Astrocyte (in vitro differentiated cells and primary cell): ENCODE data around the gene CENPF. TPM values are rescaled to one million over a fixed set of nuclear protein-coding genes. Genes with fewer than 3 reads are reported as not detected.

Source experiments
- DNase-seq: peaks from one replicate; pipeline ENCODE4 v3.0.0-alpha.2; 2010; ENCODE audit warnings: low read depth
- FAIRE-seq: peaks from 2 replicates; lab custom pipeline; 2011; peaks lifted over from hg19 to GRCh38; lab: Jason Lieb, UNC
- H2AFZ ChIP-seq: 2 replicates; pipeline ENCODE4 v1.6.0; 2012; ENCODE audit warnings: low read depth, low read length, inconsistent platforms
- H3K27ac ChIP-seq: 2 replicates; pipeline ENCODE4 v1.5.1; 2011; ENCODE audit warnings: low read depth, low read length, inconsistent platforms
- H3K27me3 ChIP-seq: 2 replicates; pipeline ENCODE4 v1.6.0; 2011; ENCODE audit warnings: low read length, inconsistent platforms; ENCODE audit not compliant: insufficient read depth
- H3K36me3 ChIP-seq: 2 replicates; pipeline ENCODE4 v1.5.1; 2011; ENCODE audit warnings: low read length, inconsistent platforms; ENCODE audit not compliant: insufficient read depth
- H3K4me1 ChIP-seq: 2 replicates; pipeline ENCODE4 v1.5.1; 2011; ENCODE audit warnings: low read length, inconsistent platforms; ENCODE audit not compliant: insufficient read depth
- H3K4me2 ChIP-seq: 2 replicates; pipeline ENCODE4 v1.6.0; 2012; ENCODE audit warnings: low read length, inconsistent platforms
- H3K4me3 ChIP-seq: 2 replicates; pipeline ENCODE4 v1.5.1; 2011; ENCODE audit warnings: low read depth, mild to moderate bottlenecking, low read length, inconsistent platforms; ENCODE audit not compliant: insufficient read depth
- H3K79me2 ChIP-seq: 2 replicates; pipeline ENCODE4 v1.6.0; 2012; ENCODE audit warnings: mild to moderate bottlenecking, low read length, inconsistent platforms; ENCODE audit not compliant: insufficient read depth
- H3K9ac ChIP-seq: 2 replicates; pipeline ENCODE4 v1.6.0; 2012; ENCODE audit warnings: mild to moderate bottlenecking, low read length, inconsistent platforms
- H3K9me3 ChIP-seq: 2 replicates; pipeline ENCODE4 v1.5.1; 2012; ENCODE audit warnings: low read depth, mild to moderate bottlenecking, low read length, inconsistent platforms; ENCODE audit not compliant: insufficient read depth
- H4K20me1 ChIP-seq: 2 replicates; pipeline ENCODE4 v1.6.0; 2012; ENCODE audit warnings: low read length, inconsistent platforms; ENCODE audit not compliant: insufficient read depth
- H3K27ac Mint-ChIP-seq: one replicate; pipeline ENCODE4 v1.8.0; 2021; ENCODE audit warnings: mild to moderate bottlenecking, mixed read lengths; ENCODE audit not compliant: unreplicated experiment
- H3K27me3 Mint-ChIP-seq: one replicate; pipeline ENCODE4 v1.8.0; 2021; ENCODE audit warnings: low read depth, mixed read lengths; ENCODE audit not compliant: unreplicated experiment
- H3K36me3 Mint-ChIP-seq: one replicate; pipeline ENCODE4 v1.8.0; 2021; ENCODE audit warnings: low read depth, mixed read lengths; ENCODE audit not compliant: unreplicated experiment
- H3K4me1 Mint-ChIP-seq: one replicate; pipeline ENCODE4 v1.8.0; 2021; ENCODE audit warnings: low read depth, mixed read lengths; ENCODE audit not compliant: unreplicated experiment
- H3K4me3 Mint-ChIP-seq: one replicate; pipeline ENCODE4 v1.8.0; 2021; ENCODE audit warnings: mild to moderate bottlenecking, moderate library complexity, mixed read lengths; ENCODE audit not compliant: unreplicated experiment
- H3K9me3 Mint-ChIP-seq: one replicate; pipeline ENCODE4 v1.8.0; 2021; ENCODE audit warnings: mild to moderate bottlenecking, mixed read lengths; ENCODE audit not compliant: unreplicated experiment
- EZH2 ChIP-seq: IDR thresholded peaks from 2 replicates; pipeline ENCODE4 v1.6.1; 2012; ENCODE audit warnings: mild to moderate bottlenecking, low read length, inconsistent platforms; ENCODE audit not compliant: insufficient read depth
- total RNA-seq: library from RNA; stranded (reverse); gene quantifications from 2 replicates; pipeline ENCODE4 v1.2.1, GENCODE V29; 2021
- TF ChIP-seq, protein P1 (sequence below): IDR thresholded peaks from 2 replicates; pipeline ENCODE4 v1.5.1; 2011; ENCODE audit warnings: low read depth, mild to moderate bottlenecking, inconsistent platforms, low read length, moderate library complexity; ENCODE audit not compliant: insufficient read depth

The CENPF gene
- total RNA-seq, 1 donor from 2014 or later, result 22.9 TPM

DNA sequence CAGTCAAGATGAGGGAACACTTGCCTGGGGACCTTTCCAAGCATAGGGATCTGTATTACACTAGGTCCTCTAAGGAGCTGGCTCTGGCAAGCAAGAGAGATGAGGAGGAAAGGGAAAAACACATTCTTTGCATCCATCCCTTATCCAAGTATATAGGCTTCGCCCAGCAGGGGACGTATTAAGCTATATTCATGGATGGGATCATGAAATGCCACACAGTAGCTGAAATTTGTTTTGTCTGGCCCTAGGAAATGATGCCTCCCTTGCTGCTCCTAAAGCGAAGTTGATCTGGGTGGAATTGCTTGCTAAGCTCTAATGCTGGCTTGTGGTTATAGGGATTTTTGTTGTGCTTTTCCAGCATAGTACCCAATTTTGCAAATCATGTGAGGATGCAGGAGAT, 32.1 kb downstream of the CENPF start:
- H4K20me1 ChIP-seq, result no peaks in the 10 kb centered on the region
- H3K4me3 ChIP-seq, result no peak overlapping the region
- H3K36me3 ChIP-seq, result peaks cover 33% of the 10 kb centered on the region
- Mint-ChIP-seq H3K4me1 (peaks cover 17% of the 10 kb centered on the region), H3K9me3 (no peaks in the 10 kb centered on the region), H3K36me3 (no peaks in the 10 kb centered on the region), H3K4me3 (no peak overlapping the region), H3K27me3 (no peaks in the 10 kb centered on the region), H3K27ac (no peak overlapping the region)
- TF ChIP-seq, protein P1, sequence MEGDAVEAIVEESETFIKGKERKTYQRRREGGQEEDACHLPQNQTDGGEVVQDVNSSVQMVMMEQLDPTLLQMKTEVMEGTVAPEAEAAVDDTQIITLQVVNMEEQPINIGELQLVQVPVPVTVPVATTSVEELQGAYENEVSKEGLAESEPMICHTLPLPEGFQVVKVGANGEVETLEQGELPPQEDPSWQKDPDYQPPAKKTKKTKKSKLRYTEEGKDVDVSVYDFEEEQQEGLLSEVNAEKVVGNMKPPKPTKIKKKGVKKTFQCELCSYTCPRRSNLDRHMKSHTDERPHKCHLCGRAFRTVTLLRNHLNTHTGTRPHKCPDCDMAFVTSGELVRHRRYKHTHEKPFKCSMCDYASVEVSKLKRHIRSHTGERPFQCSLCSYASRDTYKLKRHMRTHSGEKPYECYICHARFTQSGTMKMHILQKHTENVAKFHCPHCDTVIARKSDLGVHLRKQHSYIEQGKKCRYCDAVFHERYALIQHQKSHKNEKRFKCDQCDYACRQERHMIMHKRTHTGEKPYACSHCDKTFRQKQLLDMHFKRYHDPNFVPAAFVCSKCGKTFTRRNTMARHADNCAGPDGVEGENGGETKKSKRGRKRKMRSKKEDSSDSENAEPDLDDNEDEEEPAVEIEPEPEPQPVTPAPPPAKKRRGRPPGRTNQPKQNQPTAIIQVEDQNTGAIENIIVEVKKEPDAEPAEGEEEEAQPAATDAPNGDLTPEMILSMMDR, result no peak
- no peak overlapping the region for H3K27ac ChIP-seq
- H2AFZ ChIP-seq, result no peak overlapping the region
- no peak for FAIRE-seq
- H3K9ac ChIP-seq, result no peak overlapping the region
- DNase-seq, result no peak
- H3K79me2 ChIP-seq, result peaks cover 6% of the 10 kb centered on the region
- H3K4me1 ChIP-seq, result peaks cover 9% of the 10 kb centered on the region
- no peaks in the 10 kb centered on the region for H3K9me3 ChIP-seq
- H3K4me2 ChIP-seq, result no peak overlapping the region
- no peaks in the 10 kb centered on the region for H3K27me3 ChIP-seq

GRCh38 chr1:214635506-214635905, 32.5 kb downstream of the CENPF start:
- Mint-ChIP-seq H3K9me3 (no peaks in the 10 kb centered on the region), H3K27me3 (no peaks in the 10 kb centered on the region), H3K4me3 (no peak overlapping the region), H3K27ac (no peak overlapping the region), H3K36me3 (no peaks in the 10 kb centered on the region), H3K4me1 (peaks cover 17% of the 10 kb centered on the region)
- H3K9ac ChIP-seq, result no peak overlapping the region
- TF ChIP-seq, protein P1, result no peak
- TF ChIP-seq EZH2, result no peak
- peaks cover 6% of the 10 kb centered on the region for H3K79me2 ChIP-seq
- FAIRE-seq (no peak), DNase-seq (no peak)
- no peaks in the 10 kb centered on the region for H3K9me3 ChIP-seq
- H3K4me3 ChIP-seq, result no peak overlapping the region
- no peak overlapping the region for H2AFZ ChIP-seq
- peaks cover 9% of the 10 kb centered on the region for H3K4me1 ChIP-seq
- no peak overlapping the region for H3K4me2 ChIP-seq
- H4K20me1 ChIP-seq, result no peaks in the 10 kb centered on the region
- H3K36me3 ChIP-seq, result peaks cover 36% of the 10 kb centered on the region
- H3K27ac ChIP-seq, result no peak overlapping the region
- no peaks in the 10 kb centered on the region for H3K27me3 ChIP-seq

DNA sequence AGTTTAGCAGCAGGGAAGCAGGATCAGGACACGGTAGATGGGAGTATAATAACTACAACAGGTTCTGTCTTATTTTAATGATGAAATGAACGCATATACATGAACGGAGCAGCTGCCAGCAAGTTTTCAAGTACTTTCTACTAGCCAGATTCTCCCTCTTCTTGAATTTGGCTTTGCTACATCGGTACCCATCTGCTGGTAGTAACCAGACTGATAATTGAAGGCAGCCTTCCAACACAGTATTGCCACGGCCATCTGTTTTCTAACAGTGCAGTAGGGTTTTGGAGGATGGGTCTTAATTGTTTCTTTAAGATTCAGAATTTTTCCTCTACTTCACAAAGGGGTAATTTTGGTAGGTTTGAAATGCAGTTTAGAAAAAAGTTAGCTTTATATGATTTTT, 33.4 kb downstream of the CENPF start:
- Mint-ChIP-seq H3K36me3 (no peaks in the 10 kb centered on the region), H3K27me3 (no peaks in the 10 kb centered on the region), H3K4me1 (peaks cover 17% of the 10 kb centered on the region), H3K27ac (no peak overlapping the region), H3K9me3 (no peaks in the 10 kb centered on the region), H3K4me3 (no peak overlapping the region)
- no peak for FAIRE-seq
- H3K27me3 ChIP-seq, result no peaks in the 10 kb centered on the region
- no peak overlapping the region for H3K27ac ChIP-seq
- no peaks in the 10 kb centered on the region for H3K9me3 ChIP-seq
- H3K79me2 ChIP-seq, result peaks cover 6% of the 10 kb centered on the region
- TF ChIP-seq, protein P1, result no peak
- no peak for TF ChIP-seq EZH2
- H2AFZ ChIP-seq, result no peak overlapping the region
- H4K20me1 ChIP-seq, result no peaks in the 10 kb centered on the region
- H3K36me3 ChIP-seq, result peaks cover 33% of the 10 kb centered on the region
- no peak overlapping the region for H3K4me2 ChIP-seq
- no peak for DNase-seq
- H3K4me3 ChIP-seq, result no peak overlapping the region
- no peak overlapping the region for H3K9ac ChIP-seq
- peaks cover 9% of the 10 kb centered on the region for H3K4me1 ChIP-seq
